HCT116 (cell line): Measurements from ENCODE around the gene PTDSS2.

ENCODE experiments used
- ATF3 ChIP-seq: IDR thresholded peaks from 2 replicates; pipeline ENCODE4 v1.6.1; 2012
- CEBPB ChIP-seq: IDR thresholded peaks from 2 replicates; pipeline ENCODE4 v1.6.1; 2012; ENCODE audit warnings: low read depth
- CTCF ChIP-seq, 3 experiments: fragments of 200-600 bp in 1 of 3; sonication (generic) in 1 of 3; IDR thresholded peaks in 2 of 3; conservative IDR thresholded peaks in 1 of 3; 2 replicates each; pipeline ENCODE4 v1.5.1; 2012 to 2017; ENCODE audit warnings: low read depth in 2 of 3, low read length in 2 of 3, antibody characterized with exemption in 1 of 3, borderline replicate concordance in 1 of 3, control low read depth in 1 of 3, mild to moderate bottlenecking in 1 of 3, mixed read lengths in 1 of 3, mixed run types in 1 of 3, moderate library complexity in 1 of 3; ENCODE audit not compliant: insufficient read depth in 1 of 3
- EZH2 ChIP-seq: fragments of 200-600 bp; sonication (generic); IDR thresholded peaks from 2 replicates; pipeline ENCODE4 v1.6.1; 2017; ENCODE audit warnings: antibody characterized with exemption, mixed run types
- POLR2A ChIP-seq: IDR thresholded peaks from 2 replicates; pipeline ENCODE4 v1.7.0; 2011; ENCODE audit warnings: borderline replicate concordance; ENCODE audit not compliant: insufficient read depth, insufficient read length; ENCODE audit errors: extremely low read depth
- POLR2AphosphoS5 ChIP-seq: IDR thresholded peaks from 2 replicates; pipeline ENCODE4 v1.6.1; 2011; ENCODE audit warnings: mild to moderate bottlenecking, low read depth, low read length, moderate library complexity
- REST ChIP-seq: IDR thresholded peaks from 2 replicates; pipeline ENCODE4 v1.6.1; 2012; ENCODE audit warnings: low read depth
- SIN3A ChIP-seq: IDR thresholded peaks from 2 replicates; pipeline ENCODE4 v1.6.1; 2012; ENCODE audit warnings: low read depth
- SP1 ChIP-seq: IDR thresholded peaks from 2 replicates; pipeline ENCODE4 v1.6.1; 2012; ENCODE audit warnings: low read depth
- YY1 ChIP-seq: IDR thresholded peaks from 2 replicates; pipeline ENCODE4 v1.6.1; 2011; ENCODE audit warnings: low read length, low read depth, moderate library complexity, mild to moderate bottlenecking; ENCODE audit not compliant: insufficient replicate concordance; ENCODE audit errors: extremely low read depth
- ZBTB33 ChIP-seq: IDR thresholded peaks from 2 replicates; pipeline ENCODE4 v1.6.1; 2011; ENCODE audit warnings: mild to moderate bottlenecking, low read length, moderate library complexity; ENCODE audit not compliant: insufficient replicate concordance; ENCODE audit errors: extremely low read depth
- ZNF274 ChIP-seq: fragments of 200-500 bp; sonication (Bioruptor generic); IDR thresholded peaks from 2 replicates; pipeline ENCODE4 v1.6.1; 2014; ENCODE audit warnings: mild to moderate bottlenecking, low read depth, low read length, inconsistent platforms

DNA sequence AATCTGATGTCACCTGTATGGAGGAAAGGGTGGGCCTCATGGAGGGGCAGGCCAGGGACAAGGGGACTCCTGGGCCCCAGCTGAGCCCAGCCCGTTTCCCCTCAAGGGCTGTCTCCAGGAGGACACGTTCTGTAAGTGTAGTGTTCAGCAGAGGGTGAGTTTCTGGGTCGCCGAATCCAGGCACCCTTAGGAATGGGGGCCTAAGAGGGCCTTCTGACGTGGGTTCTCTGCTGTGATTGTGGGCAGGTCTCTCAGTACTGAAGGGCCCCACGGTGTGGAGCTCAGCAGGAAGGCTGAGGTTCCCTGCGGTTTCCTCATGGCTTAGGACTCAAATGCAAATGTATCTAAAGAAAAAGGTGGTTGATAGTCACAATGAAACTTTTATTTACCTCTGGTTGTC is 6.5 kb downstream of the PTDSS2 start:
- TF ChIP-seq POLR2AphosphoS5 (no peak), CTCF (IDR thresholded peaks at IDR 0.05 in 2 of 3, conservative IDR thresholded peaks at IDR 0.05 in 1 of 3; ENCODE audit: borderline replicate concordance in 1 of 3, insufficient read depth in 1 of 3, low read depth in 2 of 3, low read length in 2 of 3) (no peak), ZNF274 (no peak), CEBPB (no peak), SP1 (no peak), EZH2 (no peak), ZBTB33 (no peak), POLR2A (no peak), REST (no peak), YY1 (no peak), SIN3A (no peak), ATF3 (no peak)
